Endothelial cell of umbilical vein (primary cell): ENCODE data around the gene LPA. TPM values are rescaled to one million over a fixed set of nuclear protein-coding genes. Genes with fewer than 3 reads are reported as not detected.

Experiments used
- BruUV-seq: library from RNA; stranded (reverse); fragments of 400-500 nt; replicated peaks from 2 replicates; lab custom pipeline; 2021; lab: Mats Ljungman, UMichigan
- CTCF ChIA-PET: fragments of 300-600, 350-600 bp; sonication (Branson Sonifier 250); formaldehyde crosslinking; loops from one replicate; lab custom pipeline; 2021; ENCODE audit warnings: antibody characterized with exemption, inconsistent platforms; lab: Charles Lee
- POLR2A ChIA-PET: fragments of 300-600, 350-600 bp; sonication (Branson Sonifier 250); formaldehyde crosslinking; loops from one replicate; lab custom pipeline; 2021; ENCODE audit warnings: antibody characterized with exemption, inconsistent platforms; lab: Charles Lee
- DNase-seq: peaks from one replicate; pipeline ENCODE4 v3.0.0-alpha.2; 2011; ENCODE audit warnings: low read depth, low spot score
- FAIRE-seq: peaks from 2 replicates; lab custom pipeline; 2011; peaks lifted over from hg19 to GRCh38; lab: Jason Lieb, UNC
- H2AFZ ChIP-seq: 2 replicates; pipeline ENCODE4 v1.6.0; 2012; ENCODE audit warnings: low read depth, low read length, control low read depth, inconsistent platforms
- H3K27ac ChIP-seq: 2 replicates; pipeline ENCODE4 v1.5.1; 2011; ENCODE audit warnings: low read depth, mild to moderate bottlenecking, control low read depth, low read length, moderate library complexity; ENCODE audit not compliant: insufficient read depth
- H3K27me3 ChIP-seq, 2 experiments: 2 replicates each; pipeline versions ENCODE4 v1.6.0 to v1.6.1; 2011; ENCODE audit warnings: low read length in 2 of 2, mixed read lengths in 1 of 2; ENCODE audit not compliant: control insufficient read depth in 2 of 2, insufficient read depth in 2 of 2
- H3K36me3 ChIP-seq, 2 experiments: 2 replicates in 1 of 2; 3 replicates in 1 of 2; pipeline ENCODE4 v1.5.1; 2011; ENCODE audit warnings: low read length in 2 of 2, mild to moderate bottlenecking in 1 of 2, moderate library complexity in 1 of 2; ENCODE audit not compliant: control insufficient read depth in 2 of 2, insufficient read depth in 2 of 2; ENCODE audit errors: extremely low read depth in 1 of 2
- H3K4me1 ChIP-seq: 3 replicates; pipeline ENCODE4 v1.5.1; 2011; ENCODE audit warnings: mild to moderate bottlenecking, low read length; ENCODE audit not compliant: control insufficient read depth, insufficient read depth; ENCODE audit errors: extremely low read depth
- H3K4me2 ChIP-seq: 2 replicates; pipeline ENCODE4 v1.6.1; 2011; ENCODE audit warnings: low read length, control low read depth, mixed read lengths; ENCODE audit not compliant: insufficient read depth
- H3K4me3 ChIP-seq, 3 experiments: fragments of 200-600 bp in 1 of 3; sonication (generic), shearing (Covaris generic) in 1 of 3; replicated peaks in 1 of 3; 2 replicates each; pipeline ENCODE4 v1.5.1; 2011 to 2016; ENCODE audit warnings: control low read depth in 3 of 3, low read length in 3 of 3, mild to moderate bottlenecking in 2 of 3, inconsistent platforms in 1 of 3, low read depth in 1 of 3, moderate library complexity in 1 of 3; ENCODE audit not compliant: insufficient read depth in 1 of 3
- H3K79me2 ChIP-seq: 2 replicates; pipeline ENCODE4 v1.6.0; 2012; ENCODE audit warnings: low read length, inconsistent platforms; ENCODE audit not compliant: control insufficient read depth, insufficient read depth
- H3K9ac ChIP-seq: replicated peaks from 2 replicates; pipeline ENCODE3; 2011; ENCODE audit warnings: low read length, control low read depth; ENCODE audit not compliant: insufficient read depth; ENCODE audit errors: extremely low read depth
- H3K9me1 ChIP-seq: replicated peaks from 3 replicates; pipeline ENCODE4 v1.6.0; 2011; ENCODE audit warnings: mild to moderate bottlenecking, low read length; ENCODE audit not compliant: control insufficient read depth, insufficient read depth; ENCODE audit errors: extremely low read depth
- H3K9me3 ChIP-seq: replicated peaks from 2 replicates; pipeline ENCODE4 v1.5.1; 2012; ENCODE audit warnings: low read length, inconsistent platforms; ENCODE audit not compliant: control insufficient read depth, insufficient read depth
- H4K20me1 ChIP-seq: replicated peaks from 2 replicates; pipeline ENCODE3; 2011; ENCODE audit warnings: mild to moderate bottlenecking, low read length; ENCODE audit not compliant: control insufficient read depth, insufficient read depth; ENCODE audit errors: extremely low read depth
- EZH2 ChIP-seq: IDR thresholded peaks from 2 replicates; pipeline ENCODE4 v1.6.1; 2012; ENCODE audit warnings: borderline replicate concordance, low read depth, mild to moderate bottlenecking, moderate library complexity, low read length, inconsistent platforms; ENCODE audit not compliant: severe bottlenecking
- FOS ChIP-seq: IDR thresholded peaks from 2 replicates; pipeline ENCODE4 v1.6.1; 2011; ENCODE audit warnings: mild to moderate bottlenecking, low read length, moderate library complexity, borderline replicate concordance; ENCODE audit not compliant: insufficient read depth
- GATA2 ChIP-seq: IDR thresholded peaks from 2 replicates; pipeline ENCODE4 v1.7.0; 2011; ENCODE audit warnings: low read depth, mild to moderate bottlenecking, moderate library complexity, mixed read lengths, low read length; ENCODE audit not compliant: insufficient read length, insufficient read depth
- JUN ChIP-seq: IDR thresholded peaks from 2 replicates; pipeline ENCODE4 v1.6.1; 2011; ENCODE audit warnings: borderline replicate concordance, low read depth; ENCODE audit not compliant: insufficient read length, insufficient read depth
- MYC ChIP-seq: IDR thresholded peaks from one replicate; pipeline ENCODE4 v1.6.1; 2011; ENCODE audit warnings: mild to moderate bottlenecking, low read depth, low read length
- POLR2A ChIP-seq: IDR thresholded peaks from 2 replicates; pipeline ENCODE4 v1.6.1; 2012; ENCODE audit warnings: low read depth, mild to moderate bottlenecking, control low read depth, low read length
- POLR2AphosphoS5 ChIP-seq: IDR thresholded peaks from 2 replicates; pipeline ENCODE4 v1.6.1; 2012; ENCODE audit warnings: low read depth, mild to moderate bottlenecking, control low read depth, low read length, moderate library complexity; ENCODE audit not compliant: insufficient read depth
- dilution Hi-C: fragments of 300-500 bp; cut with MboI; formaldehyde crosslinking; loops from one replicate; pipeline ENCODE4 v1.15.0; 2019; ENCODE audit warnings: low sequenced_read_pairs; ENCODE audit not compliant: extremely low pct_ligation_motif_present
- intact Hi-C: fragments of 100-400 bp; cut with micrococcal nuclease; formaldehyde crosslinking; loops from one replicate; pipeline ENCODE4 v1.10.0; 2022
- polyA plus RNA-seq, 4 experiments: library from polyadenylated mRNA; depleted of rRNA in 3 of 4; stranded (reverse) in 3 of 4; unstranded in 1 of 4; fragments of >200 nt; gene quantifications; 2 replicates each; pipeline versions ENCODE4 v1.2.1 to v1.2.3, GENCODE V29; 2011 to 2012; ENCODE audit warnings: missing spikeins in 1 of 4
- total RNA-seq: library from RNA; stranded (reverse); gene quantifications from 2 replicates; pipeline ENCODE4 v1.2.3, GENCODE V29; 2021
- TF ChIP-seq, protein P1 (sequence below): IDR thresholded peaks from 2 replicates; pipeline ENCODE4 v1.6.1; 2011; ENCODE audit not compliant: insufficient read depth, insufficient read length
- TF ChIP-seq, protein P2 (sequence below), 2 donors: IDR thresholded peaks; 1 replicate in 1 of 2; 2 replicates in 1 of 2; pipeline ENCODE4 v1.5.1; 2011; ENCODE audit warnings: low read length in 2 of 2, mild to moderate bottlenecking in 2 of 2, moderate library complexity in 2 of 2, control low read depth in 1 of 2, inconsistent platforms in 1 of 2, low read depth in 1 of 2; ENCODE audit not compliant: insufficient read depth in 1 of 2; ENCODE audit errors: extremely low read depth in 1 of 2

The LPA gene
- total and polyA plus RNA-seq, 2 donors (not counting 3 experiments of a cell fraction or from before 2014, with no cell fraction given) = not detected

DNA sequence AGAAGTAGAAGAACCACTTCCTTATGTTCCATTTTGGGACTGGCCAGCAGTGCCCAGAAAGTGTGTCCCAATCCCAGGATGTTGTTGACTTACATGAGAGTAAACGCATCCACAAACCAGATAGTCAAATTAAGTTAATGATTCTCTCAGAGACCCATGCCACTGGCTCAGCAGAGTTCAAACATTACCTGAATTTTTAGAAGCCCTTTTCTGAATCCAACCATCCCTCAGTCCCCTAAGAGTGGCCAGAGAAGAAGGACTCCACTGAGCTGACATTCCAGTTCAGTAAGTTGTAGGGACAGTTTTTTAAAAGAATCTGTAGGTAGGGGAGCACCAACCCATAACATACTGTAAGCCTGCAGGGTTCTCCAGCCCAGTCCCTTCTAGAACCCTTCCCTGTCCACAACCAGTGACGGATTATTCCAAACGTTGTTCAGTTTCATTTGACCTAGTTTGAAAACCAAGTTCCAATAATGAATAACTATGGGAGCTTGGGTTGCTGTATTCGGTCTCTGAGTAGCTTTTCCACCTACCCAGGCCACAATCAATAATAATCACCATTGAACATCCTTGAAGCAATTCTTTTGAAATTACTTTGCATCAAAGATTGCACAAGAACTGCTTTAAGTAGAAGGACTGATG lies 153.0 kb downstream of the LPA start:
- Histone ChIP-seq H3K27me3 (no peaks in the 10 kb centered on the region), H3K27ac (no peak overlapping the region), H3K4me1 (no peaks in the 10 kb centered on the region), H3K4me3 (no peak overlapping the region), H3K79me2 (no peaks in the 10 kb centered on the region), H3K4me2 (no peak overlapping the region), H2AFZ (no peak overlapping the region), H3K9me3 (no peaks in the 10 kb centered on the region), H3K9ac (no peak overlapping the region), H3K9me1 (no peaks in the 10 kb centered on the region), H4K20me1 (no peaks in the 10 kb centered on the region), H3K36me3 (no peaks in the 10 kb centered on the region)
- dilution Hi-C loops (no loop called here), intact Hi-C loops (no loop called here)
- DNase-seq (no peak), FAIRE-seq (no peak)
- no TSS peak for BruUV-seq
- TF ChIP-seq POLR2AphosphoS5 (no peak), FOS (no peak), MYC (no peak), GATA2 (no peak), JUN (no peak), POLR2A (no peak), EZH2 (no peak)
- TF ChIP-seq, protein P1, sequence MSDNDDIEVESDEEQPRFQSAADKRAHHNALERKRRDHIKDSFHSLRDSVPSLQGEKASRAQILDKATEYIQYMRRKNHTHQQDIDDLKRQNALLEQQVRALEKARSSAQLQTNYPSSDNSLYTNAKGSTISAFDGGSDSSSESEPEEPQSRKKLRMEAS = no peak
- TF ChIP-seq, protein P2, sequence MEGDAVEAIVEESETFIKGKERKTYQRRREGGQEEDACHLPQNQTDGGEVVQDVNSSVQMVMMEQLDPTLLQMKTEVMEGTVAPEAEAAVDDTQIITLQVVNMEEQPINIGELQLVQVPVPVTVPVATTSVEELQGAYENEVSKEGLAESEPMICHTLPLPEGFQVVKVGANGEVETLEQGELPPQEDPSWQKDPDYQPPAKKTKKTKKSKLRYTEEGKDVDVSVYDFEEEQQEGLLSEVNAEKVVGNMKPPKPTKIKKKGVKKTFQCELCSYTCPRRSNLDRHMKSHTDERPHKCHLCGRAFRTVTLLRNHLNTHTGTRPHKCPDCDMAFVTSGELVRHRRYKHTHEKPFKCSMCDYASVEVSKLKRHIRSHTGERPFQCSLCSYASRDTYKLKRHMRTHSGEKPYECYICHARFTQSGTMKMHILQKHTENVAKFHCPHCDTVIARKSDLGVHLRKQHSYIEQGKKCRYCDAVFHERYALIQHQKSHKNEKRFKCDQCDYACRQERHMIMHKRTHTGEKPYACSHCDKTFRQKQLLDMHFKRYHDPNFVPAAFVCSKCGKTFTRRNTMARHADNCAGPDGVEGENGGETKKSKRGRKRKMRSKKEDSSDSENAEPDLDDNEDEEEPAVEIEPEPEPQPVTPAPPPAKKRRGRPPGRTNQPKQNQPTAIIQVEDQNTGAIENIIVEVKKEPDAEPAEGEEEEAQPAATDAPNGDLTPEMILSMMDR (IDR thresholded peaks at IDR 0.05; ENCODE audit: extremely low read depth in 1 of 2, insufficient read depth in 1 of 2, low read depth in 1 of 2, low read length in 2 of 2) = no peak
- ChIA-PET CTCF (interaction anchor here (0.9 to 1.3 kb wide), 2 partner anchors 9 to 23 kb away, joined by 3 to 5 read pairs; no protein-coding TSS in a partner anchor), POLR2A (no interaction called here)
